Measurements from ENCODE around the gene SPINK7. TPM values are rescaled to one million over a fixed set of nuclear protein-coding genes. Genes with fewer than 3 reads are reported as not detected.
"Not testable (repeated sequence)": the region's sequence is repeated elsewhere in the genome, so short reads cannot be mapped to it uniquely, and the experiment has no call there.

Gene SPINK7
- total RNA-seq, 1 donor from 2014 or later: not detected

GRCh38 chr5:148314187-148314586 lies 2.0 kb downstream of the SPINK7 start:
- Histone ChIP-seq H3K4me1 (no peaks in the 10 kb centered on the region), H3K36me3 (no peaks in the 10 kb centered on the region), H3K27me3 (no peaks in the 10 kb centered on the region), H3K27ac (no peak overlapping the region), H3K9me3 (no peaks in the 10 kb centered on the region), H3K4me3 (no peak overlapping the region)
- DNase-seq (ENCODE audit: low spot score in 2 of 2): no peak
- TF ChIP-seq, protein P1, sequence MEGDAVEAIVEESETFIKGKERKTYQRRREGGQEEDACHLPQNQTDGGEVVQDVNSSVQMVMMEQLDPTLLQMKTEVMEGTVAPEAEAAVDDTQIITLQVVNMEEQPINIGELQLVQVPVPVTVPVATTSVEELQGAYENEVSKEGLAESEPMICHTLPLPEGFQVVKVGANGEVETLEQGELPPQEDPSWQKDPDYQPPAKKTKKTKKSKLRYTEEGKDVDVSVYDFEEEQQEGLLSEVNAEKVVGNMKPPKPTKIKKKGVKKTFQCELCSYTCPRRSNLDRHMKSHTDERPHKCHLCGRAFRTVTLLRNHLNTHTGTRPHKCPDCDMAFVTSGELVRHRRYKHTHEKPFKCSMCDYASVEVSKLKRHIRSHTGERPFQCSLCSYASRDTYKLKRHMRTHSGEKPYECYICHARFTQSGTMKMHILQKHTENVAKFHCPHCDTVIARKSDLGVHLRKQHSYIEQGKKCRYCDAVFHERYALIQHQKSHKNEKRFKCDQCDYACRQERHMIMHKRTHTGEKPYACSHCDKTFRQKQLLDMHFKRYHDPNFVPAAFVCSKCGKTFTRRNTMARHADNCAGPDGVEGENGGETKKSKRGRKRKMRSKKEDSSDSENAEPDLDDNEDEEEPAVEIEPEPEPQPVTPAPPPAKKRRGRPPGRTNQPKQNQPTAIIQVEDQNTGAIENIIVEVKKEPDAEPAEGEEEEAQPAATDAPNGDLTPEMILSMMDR (IDR thresholded peaks at IDR 0.05): no peak
- intact Hi-C loops (cut with DNase I): no loop called here

DNA sequence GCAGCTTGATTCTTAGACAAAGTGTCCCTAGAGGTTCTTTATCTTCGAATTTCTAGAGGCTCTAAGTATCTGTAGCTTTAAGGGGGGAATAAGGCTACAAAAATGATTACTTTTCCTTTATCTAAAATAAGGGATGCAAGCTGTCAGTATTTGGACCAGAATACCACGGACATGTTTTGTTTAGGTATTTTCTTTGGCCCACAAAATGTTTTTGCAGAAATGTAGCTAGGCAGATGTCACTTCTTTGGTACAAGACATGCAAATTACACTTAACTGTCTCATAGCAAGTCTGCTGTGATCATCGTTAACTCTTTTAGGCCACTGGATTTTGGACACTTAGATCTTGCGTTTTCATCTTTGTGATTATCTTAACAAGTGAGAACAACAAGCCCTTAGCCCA lies 2.5 kb downstream of the SPINK7 start:
- Histone ChIP-seq H3K9me3 (no peaks in the 10 kb centered on the region), H3K27me3 (no peaks in the 10 kb centered on the region), H3K4me3 (no peak overlapping the region), H3K36me3 (no peaks in the 10 kb centered on the region), H3K4me1 (no peaks in the 10 kb centered on the region), H3K27ac (no peak overlapping the region)
- TF ChIP-seq, protein P1 (IDR thresholded peaks at IDR 0.05): no peak
- intact Hi-C loops (cut with DNase I): no loop called here
- DNase-seq (ENCODE audit: low spot score in 2 of 2): no peak

DNA sequence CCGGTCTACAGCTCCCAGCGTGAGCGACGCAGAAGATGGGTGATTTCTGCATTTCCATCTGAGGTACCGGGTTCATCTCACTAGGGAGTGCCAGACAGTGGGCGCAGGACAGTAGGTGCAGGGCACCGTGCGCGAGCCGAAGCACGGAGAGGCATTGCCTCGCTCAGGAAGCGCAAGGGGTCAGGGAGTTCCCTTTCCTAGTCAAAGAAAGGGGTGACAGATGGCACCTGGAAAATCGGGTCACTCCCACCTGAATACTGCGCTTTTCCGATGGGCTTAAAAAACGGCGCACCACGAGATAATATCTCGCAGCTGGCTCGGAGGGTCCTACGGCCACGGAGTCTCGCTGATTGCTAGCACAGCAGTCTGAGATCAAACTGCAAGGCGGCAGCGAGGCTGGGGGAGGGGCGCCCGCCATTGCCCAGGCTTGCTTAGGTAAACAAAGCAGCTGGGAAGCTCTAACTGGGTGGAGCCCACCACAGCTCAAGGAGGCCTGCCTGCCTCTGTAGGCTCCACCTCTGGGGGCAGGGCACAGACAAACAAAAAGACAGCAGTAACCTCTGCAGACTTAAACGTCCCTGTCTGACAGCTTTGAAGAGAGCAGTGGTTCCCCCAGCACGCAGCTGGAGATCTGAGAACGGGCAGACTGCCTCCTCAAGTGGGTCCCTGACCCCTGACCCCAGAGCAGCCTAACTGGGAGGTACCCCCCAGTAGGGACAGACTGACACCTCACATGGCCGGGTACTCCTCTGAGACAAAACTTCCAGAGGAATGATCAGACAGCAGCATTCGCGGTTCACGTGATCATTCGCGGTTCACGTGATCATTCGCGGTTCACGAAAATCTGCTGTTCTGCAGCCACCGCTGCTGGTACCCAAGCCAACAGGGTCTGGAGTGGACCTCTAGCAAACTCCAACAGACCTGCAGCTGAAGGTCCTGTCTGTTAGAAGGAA lies 8.1 kb downstream of the SPINK7 start:
- intact Hi-C loops (cut with DNase I); H3K9me3 ChIP-seq; H3K4me1 ChIP-seq; H3K27me3 ChIP-seq; DNase-seq (ENCODE audit: low spot score in 2 of 2); H3K36me3 ChIP-seq; H3K27ac ChIP-seq: not testable (repeated sequence)
- peak overlapping the region in 1 of 2 donors; percentile 54 for H3K4me3 ChIP-seq

GRCh38 chr5:148333262-148333849 lies 21.1 kb downstream of the SPINK7 start:
- H3K4me1 ChIP-seq: no peaks in the 10 kb centered on the region
- H3K27me3 ChIP-seq: no peaks in the 10 kb centered on the region
- no peaks in the 10 kb centered on the region for H3K36me3 ChIP-seq
- no peak overlapping the region for H3K4me3 ChIP-seq
- no peak for DNase-seq (ENCODE audit: low spot score in 2 of 2)
- intact Hi-C loops (cut with DNase I): no loop called here
- H3K9me3 ChIP-seq: peaks cover 0 to 11% of the 10 kb centered on the region in 2 donors
- H3K27ac ChIP-seq: no peak overlapping the region
- TF ChIP-seq, protein P1 (IDR thresholded peaks at IDR 0.05): no peak

GRCh38 chr5:148335259-148335658 lies 23.0 kb downstream of the SPINK7 start, which contains the start of gene SPINK9:
Gene SPINK9, plus strand, starts transcription at chr5:148335559. Its CDS starts 55 bp downstream, at chr5:148335614.
- no peak within 1 kb of the TSS for H3K27ac ChIP-seq
- H3K36me3 ChIP-seq: no peaks in the 10 kb centered on the region

More at GRCh38 chr5:148335259-148335658, 23.0 kb downstream of the SPINK7 start, which contains the start of gene SPINK9:
- Histone ChIP-seq H3K4me1 (no peaks in the 10 kb centered on the region), H3K27me3 (no peaks in the 10 kb centered on the region), H3K4me3 (no peak within 1 kb of the TSS), H3K9me3 (peaks cover 0 to 11% of the 10 kb centered on the region in 2 donors)
- TF ChIP-seq, protein P1 (IDR thresholded peaks at IDR 0.05): no peak
- no peak for DNase-seq (ENCODE audit: low spot score in 2 of 2)
- intact Hi-C loops (cut with DNase I): no loop called here
